ENCODE results near the gene LDB2. TPM values are rescaled to one million over a fixed set of nuclear protein-coding genes. Genes with fewer than 3 reads are reported as not detected.

LDB2 gene
- not detected in 5 replicates for total RNA-seq (2022; extraction: Qiagen RNA extraction)

GRCh38 chr4:16897991-16898827 is at the start of gene LDB2:
TSS of gene LDB2 (minus strand) at chr4:16898645.

